ENCODE measurements around the gene TSPAN12.

The TSPAN12 gene

GRCh38 chr7:120865191-120865981 lies 7.4 kb upstream of the TSPAN12 start:
- H3K4me3 ChIP-seq (ENCODE audit: low read length), result no peak overlapping the region
- H3K9ac ChIP-seq (ENCODE audit: low read length), result no peak overlapping the region
- no peaks in the 10 kb centered on the region for H3K27me3 ChIP-seq (ENCODE audit: control insufficient read depth, insufficient read depth, low read length)
- no peaks in the 10 kb centered on the region for H3K4me1 ChIP-seq (ENCODE audit: control insufficient read depth, insufficient read depth, low read length)
- H3K9me3 ChIP-seq (ENCODE audit: control insufficient read depth, low read length), result no peaks in the 10 kb centered on the region
- no peaks in the 10 kb centered on the region for H3K36me3 ChIP-seq (ENCODE audit: control insufficient read depth, insufficient read depth, low read length)

DNA sequence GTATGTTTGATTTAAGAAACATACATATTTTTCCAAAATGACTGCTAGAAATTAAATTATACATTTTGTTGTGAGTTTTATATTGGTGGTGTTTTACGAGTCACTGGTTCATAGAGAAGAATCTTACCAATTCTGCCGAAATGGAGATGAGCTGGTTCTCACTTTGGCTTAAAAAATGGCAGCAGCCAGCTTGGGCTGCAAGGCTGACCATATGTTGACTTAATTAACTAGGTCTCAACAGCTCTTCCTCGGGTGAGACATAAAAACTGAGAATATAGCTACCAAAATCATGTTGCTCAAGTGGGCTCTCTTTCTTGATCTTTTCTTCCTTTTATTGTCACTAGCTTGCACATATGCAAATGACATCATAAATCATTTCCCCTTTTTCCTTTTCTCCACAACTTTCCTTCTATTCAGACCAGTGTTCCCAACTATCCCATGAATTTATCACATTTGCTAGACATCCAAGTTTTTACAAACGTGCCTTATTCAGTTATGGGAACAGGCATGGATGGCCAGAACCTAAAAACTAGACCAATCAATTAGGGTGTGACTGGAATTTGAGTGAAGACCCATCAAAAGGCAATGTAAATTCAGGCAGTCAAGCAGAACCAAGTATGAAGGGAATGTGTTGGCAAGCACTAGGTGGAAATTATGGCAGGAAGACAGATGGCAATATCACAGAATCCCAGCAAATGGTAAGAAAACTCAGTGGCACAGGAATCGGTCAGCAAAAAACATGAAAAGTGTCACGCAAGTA lies 6.4 kb upstream of the TSPAN12 start:
- Histone ChIP-seq H3K9me3 (ENCODE audit: control insufficient read depth, low read length) (no peaks in the 10 kb centered on the region), H3K4me3 (ENCODE audit: low read length) (no peak overlapping the region), H3K4me1 (ENCODE audit: control insufficient read depth, insufficient read depth, low read length) (no peaks in the 10 kb centered on the region), H3K9ac (ENCODE audit: low read length) (no peak overlapping the region), H3K36me3 (ENCODE audit: control insufficient read depth, insufficient read depth, low read length) (no peaks in the 10 kb centered on the region), H3K27me3 (ENCODE audit: control insufficient read depth, insufficient read depth, low read length) (no peaks in the 10 kb centered on the region)

- Histone ChIP-seq H3K9me3 (ENCODE audit: control insufficient read depth, low read length) (no peaks in the 10 kb centered on the region), H3K36me3 (ENCODE audit: control insufficient read depth, insufficient read depth, low read length) (no peaks in the 10 kb centered on the region), H3K27me3 (ENCODE audit: control insufficient read depth, insufficient read depth, low read length) (no peaks in the 10 kb centered on the region), H3K4me1 (ENCODE audit: control insufficient read depth, insufficient read depth, low read length) (no peaks in the 10 kb centered on the region), H3K9ac (ENCODE audit: low read length) (no peak overlapping the region), H3K4me3 (ENCODE audit: low read length) (no peak overlapping the region)
Measured at GRCh38 chr7:120862987-120863590, 5.1 kb upstream of the TSPAN12 start.

- no peaks in the 10 kb centered on the region for H3K36me3 ChIP-seq (ENCODE audit: control insufficient read depth, insufficient read depth, low read length)
- peaks cover 4% of the 10 kb centered on the region for H3K4me1 ChIP-seq (ENCODE audit: control insufficient read depth, insufficient read depth, low read length)
- no peaks in the 10 kb centered on the region for H3K9me3 ChIP-seq (ENCODE audit: control insufficient read depth, low read length)
- H3K9ac ChIP-seq (ENCODE audit: low read length), result no peak overlapping the region
- no peaks in the 10 kb centered on the region for H3K27me3 ChIP-seq (ENCODE audit: control insufficient read depth, insufficient read depth, low read length)
- H3K4me3 ChIP-seq (ENCODE audit: low read length), result no peak overlapping the region
Measured at GRCh38 chr7:120860156-120860555, 2.2 kb upstream of the TSPAN12 start.

DNA sequence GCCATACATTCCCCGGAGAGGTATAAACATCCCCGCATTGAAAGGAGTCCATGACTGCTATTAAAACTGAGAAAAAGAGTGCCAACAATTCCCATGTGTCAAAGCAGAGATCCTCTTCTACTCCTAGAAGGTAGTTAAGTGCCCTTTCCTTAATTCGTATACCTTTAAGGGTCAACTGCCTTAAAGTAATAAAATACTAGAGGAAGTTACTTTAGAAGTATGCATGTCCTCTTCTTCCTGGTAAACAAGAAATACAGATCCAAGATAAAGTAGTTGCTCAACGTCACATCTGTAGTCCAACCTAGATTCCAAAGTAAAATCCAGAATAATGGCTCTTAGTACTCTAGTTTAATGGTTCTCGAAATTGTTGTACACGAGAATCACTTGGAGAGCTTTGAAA lies 1.5 kb upstream of the TSPAN12 start:
- Histone ChIP-seq H3K4me3 (ENCODE audit: low read length) (no peak overlapping the region), H3K9ac (ENCODE audit: low read length) (no peak overlapping the region), H3K27me3 (ENCODE audit: control insufficient read depth, insufficient read depth, low read length) (no peaks in the 10 kb centered on the region), H3K9me3 (ENCODE audit: control insufficient read depth, low read length) (no peaks in the 10 kb centered on the region), H3K36me3 (ENCODE audit: control insufficient read depth, insufficient read depth, low read length) (no peaks in the 10 kb centered on the region), H3K4me1 (ENCODE audit: control insufficient read depth, insufficient read depth, low read length) (peaks cover 4% of the 10 kb centered on the region)

GRCh38 chr7:120856621-120857352 lies 1.2 kb downstream of the TSPAN12 start:
- Histone ChIP-seq H3K4me3 (ENCODE audit: low read length) (peak overlapping the region; percentile 51), H3K4me1 (ENCODE audit: control insufficient read depth, insufficient read depth, low read length) (peaks cover 4% of the 10 kb centered on the region), H3K9me3 (ENCODE audit: control insufficient read depth, low read length) (no peaks in the 10 kb centered on the region), H3K9ac (ENCODE audit: low read length) (peak overlapping the region; percentile 61), H3K36me3 (ENCODE audit: control insufficient read depth, insufficient read depth, low read length) (no peaks in the 10 kb centered on the region), H3K27me3 (ENCODE audit: control insufficient read depth, insufficient read depth, low read length) (no peaks in the 10 kb centered on the region)

GRCh38 chr7:120856198-120856597 lies 1.7 kb downstream of the TSPAN12 start:
- peaks cover 4% of the 10 kb centered on the region for H3K4me1 ChIP-seq (ENCODE audit: control insufficient read depth, insufficient read depth, low read length)
- H3K9me3 ChIP-seq (ENCODE audit: control insufficient read depth, low read length), result no peaks in the 10 kb centered on the region
- H3K27me3 ChIP-seq (ENCODE audit: control insufficient read depth, insufficient read depth, low read length), result no peaks in the 10 kb centered on the region
- no peaks in the 10 kb centered on the region for H3K36me3 ChIP-seq (ENCODE audit: control insufficient read depth, insufficient read depth, low read length)
- H3K4me3 ChIP-seq (ENCODE audit: low read length), result peak overlapping the region; percentile 51
- H3K9ac ChIP-seq (ENCODE audit: low read length), result no peak overlapping the region

- Histone ChIP-seq H3K36me3 (ENCODE audit: control insufficient read depth, insufficient read depth, low read length) (no peaks in the 10 kb centered on the region), H3K9ac (ENCODE audit: low read length) (no peak overlapping the region), H3K9me3 (ENCODE audit: control insufficient read depth, low read length) (no peaks in the 10 kb centered on the region), H3K4me3 (ENCODE audit: low read length) (no peak overlapping the region), H3K27me3 (ENCODE audit: control insufficient read depth, insufficient read depth, low read length) (no peaks in the 10 kb centered on the region), H3K4me1 (ENCODE audit: control insufficient read depth, insufficient read depth, low read length) (peaks cover 4% of the 10 kb centered on the region)
Measured at GRCh38 chr7:120852700-120853099, 5.2 kb downstream of the TSPAN12 start.

DNA sequence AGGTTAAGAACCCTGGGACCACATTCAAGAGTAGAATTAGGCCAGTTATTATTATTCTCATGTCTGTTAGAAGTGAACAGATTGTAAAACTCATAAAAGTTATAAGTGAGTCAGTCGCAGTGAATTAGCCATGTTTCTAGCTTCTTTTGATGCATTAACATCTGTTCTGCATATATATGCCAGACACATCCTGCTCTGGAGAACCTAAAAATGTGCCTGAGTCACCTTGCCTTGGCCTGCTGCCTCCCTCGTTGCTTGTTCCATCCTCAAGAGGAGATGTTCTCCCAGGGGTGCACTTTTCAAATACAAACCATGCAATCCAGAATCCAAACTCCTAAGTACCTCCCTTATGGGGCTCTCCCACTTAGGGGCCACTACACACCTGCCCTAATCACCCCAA lies 14.8 kb downstream of the TSPAN12 start:
- H3K36me3 ChIP-seq (ENCODE audit: control insufficient read depth, insufficient read depth, low read length), result no peaks in the 10 kb centered on the region
- no peak overlapping the region for H3K9ac ChIP-seq (ENCODE audit: low read length)
- no peak overlapping the region for H3K4me3 ChIP-seq (ENCODE audit: low read length)
- no peaks in the 10 kb centered on the region for H3K9me3 ChIP-seq (ENCODE audit: control insufficient read depth, low read length)
- H3K27me3 ChIP-seq (ENCODE audit: control insufficient read depth, insufficient read depth, low read length), result no peaks in the 10 kb centered on the region
- H3K4me1 ChIP-seq (ENCODE audit: control insufficient read depth, insufficient read depth, low read length), result peaks cover 9% of the 10 kb centered on the region

GRCh38 chr7:120842121-120842621 lies 15.8 kb downstream of the TSPAN12 start:
- no peaks in the 10 kb centered on the region for H3K27me3 ChIP-seq (ENCODE audit: control insufficient read depth, insufficient read depth, low read length)
- peaks cover 9% of the 10 kb centered on the region for H3K4me1 ChIP-seq (ENCODE audit: control insufficient read depth, insufficient read depth, low read length)
- H3K9me3 ChIP-seq (ENCODE audit: control insufficient read depth, low read length), result no peaks in the 10 kb centered on the region
- H3K9ac ChIP-seq (ENCODE audit: low read length), result no peak overlapping the region
- H3K4me3 ChIP-seq (ENCODE audit: low read length), result no peak overlapping the region
- no peaks in the 10 kb centered on the region for H3K36me3 ChIP-seq (ENCODE audit: control insufficient read depth, insufficient read depth, low read length)

DNA sequence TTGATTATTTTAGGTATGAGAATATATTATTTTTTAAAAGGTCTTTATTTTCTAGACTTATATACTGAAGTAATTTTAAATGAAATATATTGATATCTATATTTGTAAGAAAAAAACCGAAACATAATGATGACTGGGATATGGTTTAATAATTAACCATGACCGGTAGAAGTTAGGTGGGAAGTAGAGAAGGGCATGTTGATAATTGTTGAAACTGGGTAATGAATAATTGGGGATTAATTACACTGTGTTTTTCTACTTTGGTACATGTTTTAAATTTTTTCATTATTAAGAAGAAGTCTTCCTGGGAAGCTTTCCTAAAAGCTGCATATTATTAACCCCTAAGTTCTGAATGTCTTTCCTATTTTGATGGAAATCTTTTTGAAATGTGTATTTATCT lies 16.3 kb downstream of the TSPAN12 start:
- Histone ChIP-seq H3K4me1 (ENCODE audit: control insufficient read depth, insufficient read depth, low read length) (peaks cover 9% of the 10 kb centered on the region), H3K9me3 (ENCODE audit: control insufficient read depth, low read length) (no peaks in the 10 kb centered on the region), H3K27me3 (ENCODE audit: control insufficient read depth, insufficient read depth, low read length) (no peaks in the 10 kb centered on the region), H3K9ac (ENCODE audit: low read length) (no peak overlapping the region), H3K4me3 (ENCODE audit: low read length) (no peak overlapping the region), H3K36me3 (ENCODE audit: control insufficient read depth, insufficient read depth, low read length) (no peaks in the 10 kb centered on the region)
